H1 (cell line): Measurements from ENCODE around the gene SLC39A11. TPM values are rescaled to one million over a fixed set of nuclear protein-coding genes. Genes with fewer than 3 reads are reported as not detected.

Experiments used
- CTCF ChIA-PET: fragments of 300-600 bp; sonication (Branson Sonifier 250); formaldehyde crosslinking; loops from one replicate; lab custom pipeline; 2021; ENCODE audit not compliant: partially characterized antibody; lab: Charles Lee
- POLR2A ChIA-PET: fragments of 300-600 bp; sonication (Branson Sonifier 250); formaldehyde crosslinking; loops from one replicate; lab custom pipeline; 2021; ENCODE audit warnings: inconsistent platforms; ENCODE audit not compliant: partially characterized antibody; lab: Charles Lee
- DNase-seq, 2 experiments: peaks; one replicate each; pipeline versions ENCODE4 v3.0.0 to v3.0.0-alpha.2; 2010 to 2022; ENCODE audit warnings: low spot score in 2 of 2, low read depth in 1 of 2, mixed read lengths in 1 of 2
- FAIRE-seq: peaks from 2 replicates; lab custom pipeline; 2011; peaks lifted over from hg19 to GRCh38; lab: Jason Lieb, UNC
- H2AFZ ChIP-seq: 2 replicates; pipeline ENCODE4 v1.8.1; 2012; ENCODE audit warnings: low read length, inconsistent platforms
- H2AK5ac ChIP-seq: 2 replicates; pipeline ENCODE4 v1.6.1; 2013; ENCODE audit warnings: low read depth, low read length
- H2BK120ac ChIP-seq: replicated peaks from 2 replicates; pipeline ENCODE3; 2013; ENCODE audit warnings: low read depth, low read length, inconsistent platforms
- H2BK12ac ChIP-seq: 2 replicates; pipeline ENCODE4 v1.6.1; 2013; ENCODE audit warnings: low read depth, low read length
- H2BK15ac ChIP-seq: 2 replicates; pipeline ENCODE4 v1.6.1; 2013; ENCODE audit warnings: low read length
- H2BK20ac ChIP-seq: 2 replicates; pipeline ENCODE4 v1.6.1; 2013; ENCODE audit warnings: low read length
- H2BK5ac ChIP-seq: 2 replicates; pipeline ENCODE4 v1.6.1; 2013; ENCODE audit warnings: low read depth, low read length
- H3K14ac ChIP-seq: 2 replicates; pipeline ENCODE4 v1.6.1; 2013; ENCODE audit warnings: inconsistent platforms; ENCODE audit not compliant: insufficient read length
- H3K18ac ChIP-seq: 2 replicates; pipeline ENCODE4 v1.6.1; 2013; ENCODE audit warnings: low read length; ENCODE audit errors: extremely low read depth
- H3K23ac ChIP-seq: 2 replicates; pipeline ENCODE4 v1.6.1; 2013; ENCODE audit warnings: inconsistent platforms; ENCODE audit not compliant: insufficient read length
- H3K23me2 ChIP-seq: 2 replicates; pipeline ENCODE4 v1.6.1; 2013; ENCODE audit warnings: low read depth, low read length
- H3K27ac ChIP-seq: 2 replicates; pipeline ENCODE4 v1.6.1; 2011; ENCODE audit warnings: low read depth, low read length, inconsistent platforms
- H3K27me3 ChIP-seq, 4 experiments: replicated peaks in 1 of 4; 1 replicate in 1 of 4; 2 replicates in 3 of 4; pipeline versions ENCODE4 v1.6.1 to v1.8.1; 2011 to 2013; ENCODE audit warnings: low read length in 3 of 4, mild to moderate bottlenecking in 3 of 4, inconsistent platforms in 2 of 4, mixed read lengths in 2 of 4, moderate library complexity in 1 of 4; ENCODE audit not compliant: control insufficient read depth in 3 of 4, insufficient read depth in 3 of 4; ENCODE audit errors: extremely low read depth in 1 of 4
- H3K36me3 ChIP-seq, 4 experiments: 2 replicates each; pipeline versions ENCODE4 v1.6.1 to v1.8.1; 2011 to 2013; ENCODE audit warnings: mild to moderate bottlenecking in 4 of 4, low read length in 3 of 4, moderate library complexity in 2 of 4, control low read depth in 1 of 4, inconsistent platforms in 1 of 4; ENCODE audit not compliant: insufficient read depth in 4 of 4, control insufficient read depth in 2 of 4
- H3K4ac ChIP-seq: replicated peaks from 2 replicates; pipeline ENCODE3; 2013; ENCODE audit warnings: low read length, low read depth, mixed read lengths, inconsistent platforms; ENCODE audit not compliant: insufficient read length
- H3K4me1 ChIP-seq, 4 experiments: replicated peaks in 1 of 4; 1 replicate in 1 of 4; 2 replicates in 3 of 4; pipeline versions ENCODE4 v1.6.1 to v1.8.1; 2011 to 2013; ENCODE audit warnings: low read length in 3 of 4, inconsistent platforms in 2 of 4, mixed read lengths in 1 of 4; ENCODE audit not compliant: insufficient read depth in 4 of 4, control insufficient read depth in 3 of 4
- H3K4me2 ChIP-seq, 2 experiments: 2 replicates each; pipeline versions ENCODE4 v1.6.1 to v1.8.1; 2011 to 2013; ENCODE audit warnings: low read depth in 2 of 2, low read length in 2 of 2, control low read depth in 1 of 2, inconsistent platforms in 1 of 2, mild to moderate bottlenecking in 1 of 2; ENCODE audit not compliant: insufficient read depth in 1 of 2
- H3K4me3 ChIP-seq, 4 experiments: fragments of 200-600, 300-600 bp in 1 of 4; sonication (generic), shearing (Covaris generic), sonication (Bioruptor Twin) in 1 of 4; 2 replicates each; pipeline versions ENCODE4 v1.5.1 to v1.8.1; 2011 to 2016; ENCODE audit warnings: low read length in 4 of 4, low read depth in 3 of 4, control low read depth in 2 of 4, inconsistent platforms in 2 of 4, mild to moderate bottlenecking in 2 of 4, mixed read lengths in 1 of 4, moderate library complexity in 1 of 4; ENCODE audit not compliant: insufficient read depth in 2 of 4; ENCODE audit errors: extremely low read depth in 1 of 4
- H3K56ac ChIP-seq: replicated peaks from 2 replicates; pipeline ENCODE3; 2013; ENCODE audit warnings: low read depth, mild to moderate bottlenecking, mixed read lengths, low read length, inconsistent platforms; ENCODE audit not compliant: insufficient read length
- H3K79me1 ChIP-seq: 2 replicates; pipeline ENCODE4 v1.6.1; 2013; ENCODE audit warnings: low read depth, low read length, control low read depth
- H3K79me2 ChIP-seq, 2 experiments: 2 replicates each; pipeline versions ENCODE4 v1.6.1 to v1.8.1; 2012 to 2013; ENCODE audit warnings: low read length in 2 of 2, mild to moderate bottlenecking in 2 of 2, inconsistent platforms in 1 of 2; ENCODE audit not compliant: insufficient read depth in 2 of 2, control insufficient read depth in 1 of 2
- H3K9ac ChIP-seq, 4 experiments: replicated peaks in 1 of 4; 1 replicate in 1 of 4; 2 replicates in 3 of 4; pipeline versions ENCODE4 v1.6.1 to v1.8.1; 2011 to 2013; ENCODE audit warnings: low read depth in 3 of 4, low read length in 3 of 4, control low read depth in 2 of 4, mild to moderate bottlenecking in 2 of 4, moderate library complexity in 2 of 4, inconsistent platforms in 1 of 4; ENCODE audit errors: extremely low read depth in 1 of 4
- H3K9me3 ChIP-seq, 2 experiments: 2 replicates each; pipeline versions ENCODE4 v1.6.1 to v1.8.1; 2012 to 2013; ENCODE audit warnings: mild to moderate bottlenecking in 2 of 2, moderate library complexity in 2 of 2, control low read depth in 1 of 2, inconsistent platforms in 1 of 2, low read depth in 1 of 2, low read length in 1 of 2, mixed read lengths in 1 of 2; ENCODE audit not compliant: insufficient read depth in 2 of 2
- H4K20me1 ChIP-seq, 2 experiments: replicated peaks in 1 of 2; 2 replicates each; pipeline versions ENCODE3 to v1.8.1; 2011 to 2013; ENCODE audit warnings: inconsistent platforms in 2 of 2, low read length in 2 of 2, mild to moderate bottlenecking in 1 of 2; ENCODE audit not compliant: insufficient read depth in 2 of 2, control insufficient read depth in 1 of 2
- H4K5ac ChIP-seq: 2 replicates; pipeline ENCODE4 v1.6.1; 2013; ENCODE audit warnings: low read length, low read depth, mixed read lengths, inconsistent platforms; ENCODE audit not compliant: insufficient read length
- H4K8ac ChIP-seq: 2 replicates; pipeline ENCODE4 v1.8.0; 2013; ENCODE audit warnings: mild to moderate bottlenecking, moderate library complexity, low read length, inconsistent platforms; ENCODE audit not compliant: insufficient read depth; ENCODE audit errors: extremely low read depth
- H4K91ac ChIP-seq: replicated peaks from 2 replicates; pipeline ENCODE3; 2013; ENCODE audit warnings: low read length, mixed read lengths, inconsistent platforms; ENCODE audit not compliant: insufficient read length
- KDM5A ChIP-seq: fragments of 200-600 bp; IDR thresholded peaks from 2 replicates; pipeline ENCODE4 v1.7.1; 2012; ENCODE audit warnings: mild to moderate bottlenecking, low read length, inconsistent platforms, mixed read lengths
- RBBP5 ChIP-seq: IDR thresholded peaks from 2 replicates; pipeline ENCODE4 v1.7.1; 2012; ENCODE audit warnings: low read depth, mild to moderate bottlenecking, inconsistent platforms, low read length, moderate library complexity, borderline replicate concordance
- TAF1 ChIP-seq: IDR thresholded peaks from 2 replicates; pipeline ENCODE4 v1.6.1; 2011; ENCODE audit warnings: mild to moderate bottlenecking, low read depth, low read length
- TAF7 ChIP-seq: optimal IDR thresholded peaks from 2 replicates; pipeline ENCODE3; 2011; ENCODE audit warnings: low read depth, mild to moderate bottlenecking, inconsistent platforms, low read length, moderate library complexity, borderline replicate concordance
- WGBS, 2 experiments: shearing (Covaris generic) in 1 of 2; methylation state at CpG; one replicate each; pipeline versions ENCODE4 v1.1.6 to v1.1.7; 2013 to 2015; ENCODE audit warnings: low lambda C conversion rate in 2 of 2, mixed read lengths in 2 of 2, inconsistent platforms in 1 of 2, low coverage in 1 of 2, missing lambda C conversion rate in 1 of 2; ENCODE audit not compliant: insufficient replicate concordance in 2 of 2, insufficient coverage in 1 of 2, insufficient read length in 1 of 2; ENCODE audit errors: extremely low coverage in 1 of 2, missing lambda C conversion rate in 1 of 2; 5-methylcytosine and 5-hydroxymethylcytosine counted together
- polyA plus RNA-seq, 7 experiments: library from polyadenylated mRNA; depleted of rRNA in 3 of 7; stranded (reverse) in 5 of 7; unstranded in 2 of 7; fragments of >200 nt in 5 of 7; fragments of 200-250 nt in 2 of 7; gene quantifications; 1 replicate in 5 of 7; 2 replicates in 1 of 7; 4 replicates in 1 of 7; pipeline versions ENCODE4 v1.2.1 to v1.2.3, GENCODE V29; 2011 to 2013; ENCODE audit warnings: missing spikeins in 2 of 7, mixed read lengths in 2 of 7
- total RNA-seq: library from RNA; stranded (reverse); fragmentation: NEBNext Ultra II Directional; extraction: Animal tissue kit (Norgen Biotek cat#: 25700); gene quantifications from 2 replicates; pipeline ENCODE4 v1.2.1, GENCODE V29; 2021

Gene SLC39A11
- total and polyA plus RNA-seq, 2 of the 8 experiments (the other 6 are each of a cell fraction or from before 2014, with no cell fraction given): 12.2 to 19.6 TPM

- no peak overlapping the region for H4K5ac ChIP-seq
- H3K23ac ChIP-seq: no peak overlapping the region
- H3K9ac ChIP-seq: no peak overlapping the region
- H3K27me3 ChIP-seq: no peaks in the 10 kb centered on the region
- no peaks in the 10 kb centered on the region for H3K79me2 ChIP-seq
- no peaks in the 10 kb centered on the region for H4K20me1 ChIP-seq
- no peak overlapping the region for H3K4ac ChIP-seq
- no peak overlapping the region for H2BK12ac ChIP-seq
- no peak overlapping the region for H4K91ac ChIP-seq
- H2BK20ac ChIP-seq: no peak overlapping the region
- H2AFZ ChIP-seq: no peak overlapping the region
- H3K14ac ChIP-seq: no peak overlapping the region
- TF ChIP-seq TAF7: no peak
- no peak for TF ChIP-seq KDM5A
- TF ChIP-seq RBBP5: no peak
- TF ChIP-seq TAF1: no peak
- H4K8ac ChIP-seq: no peak overlapping the region
- FAIRE-seq (no peak), DNase-seq (no peak)
- H3K56ac ChIP-seq: no peak overlapping the region
- ChIA-PET CTCF (interaction anchor here (0.6 kb wide), 1 partner anchor 15 kb away, joined by 3 read pairs; no protein-coding TSS in a partner anchor), POLR2A (no interaction called here)
- no peak overlapping the region for H2BK5ac ChIP-seq
- H3K23me2 ChIP-seq: no peaks in the 10 kb centered on the region
- H3K27ac ChIP-seq: no peak overlapping the region
- no peaks in the 10 kb centered on the region for H3K36me3 ChIP-seq
- no peaks in the 10 kb centered on the region for H3K79me1 ChIP-seq
- H3K4me1 ChIP-seq: peaks cover 0 to 4% (median 1%) of the 10 kb centered on the region in 4 experiments; a peak in 2 of 7 replicates
- no peak overlapping the region for H3K4me3 ChIP-seq
- no peak overlapping the region for H3K4me2 ChIP-seq
- no peak overlapping the region for H2AK5ac ChIP-seq
- H3K9me3 ChIP-seq: no peaks in the 10 kb centered on the region
- no peak overlapping the region for H2BK120ac ChIP-seq
- H2BK15ac ChIP-seq: no peak overlapping the region
- 86% methylated on average over 10 of the region's 10 CpGs; no CpG with 5 or more reads in 1 of the 2 experiments for WGBS, 2 experiments
- H3K18ac ChIP-seq: no peak overlapping the region
These were observed 241.9 kb downstream of the SLC39A11 start for GRCh38 chr17:72850410-72851118.
